SU-DHL-6 (cell line): Measurements from ENCODE around the gene MINDY1.

ENCODE experiments used
- H2AFZ ChIP-seq: fragments of 200-600 bp; sonication (generic); 2 replicates; pipeline ENCODE4 v1.6.1; 2014; ENCODE audit warnings: low read depth, mild to moderate bottlenecking, moderate library complexity, mixed read lengths, antibody characterized with exemption, low read length; ENCODE audit not compliant: severe bottlenecking
- H3F3A ChIP-seq: fragments of 200-600 bp; shearing (Covaris generic); 2 replicates; pipeline ENCODE4 v1.6.0; 2016; ENCODE audit warnings: antibody characterized with exemption, mild to moderate bottlenecking; ENCODE audit not compliant: insufficient read depth
- H3K27ac ChIP-seq: fragments of 200-600 bp; sonication (generic); 2 replicates; pipeline ENCODE4 v1.5.1; 2016; ENCODE audit warnings: low read depth, mild to moderate bottlenecking, low read length, moderate library complexity, mixed read lengths
- H3K27me3 ChIP-seq: fragments of 200-600 bp; sonication (generic), shearing (Covaris generic); 2 replicates; pipeline ENCODE4 v1.6.0; 2014; ENCODE audit warnings: mild to moderate bottlenecking, low read length
- H3K36me3 ChIP-seq: fragments of 200-600 bp; sonication (generic); 2 replicates; pipeline ENCODE4 v1.6.1; 2014; ENCODE audit warnings: mild to moderate bottlenecking, low read length, mixed read lengths
- H3K4me2 ChIP-seq: fragments of 300-600, 200-600 bp; shearing (Covaris generic), sonication (generic); 2 replicates; pipeline ENCODE4 v1.6.0; 2014; ENCODE audit warnings: low read length, low read depth, mild to moderate bottlenecking; ENCODE audit not compliant: poor library complexity, severe bottlenecking
- H3K4me3 ChIP-seq: fragments of 200-600 bp; sonication (generic); 2 replicates; pipeline ENCODE4 v1.5.1; 2014; ENCODE audit warnings: antibody characterized with exemption, low read length, mild to moderate bottlenecking, mixed read lengths; ENCODE audit not compliant: insufficient read depth, poor library complexity, severe bottlenecking
- H3K79me2 ChIP-seq: fragments of 200-600 bp; sonication (generic); 2 replicates; pipeline ENCODE4 v1.6.1; 2014; ENCODE audit warnings: mild to moderate bottlenecking, low read length, moderate library complexity; ENCODE audit not compliant: insufficient read depth
- H3K9ac ChIP-seq: fragments of 200-600 bp; sonication (generic); 2 replicates; pipeline ENCODE4 v1.7.0; 2014; ENCODE audit warnings: mild to moderate bottlenecking, low read length
- H3K9me2 ChIP-seq: fragments of 200-600 bp; sonication (generic); replicated peaks from 2 replicates; pipeline ENCODE4 v1.6.1; 2014; ENCODE audit warnings: low read length; ENCODE audit not compliant: insufficient read depth
- H3K9me3 ChIP-seq: fragments of 200-600 bp; sonication (generic); 2 replicates; pipeline ENCODE4 v1.6.1; 2014; ENCODE audit warnings: low read length, mixed read lengths; ENCODE audit not compliant: insufficient read depth
- H4K20me1 ChIP-seq: fragments of 200-600 bp; sonication (generic); 2 replicates; pipeline ENCODE4 v1.6.1; 2014; ENCODE audit warnings: low read depth, mild to moderate bottlenecking, antibody characterized with exemption, low read length, moderate library complexity, mixed read lengths
- CTCF ChIP-seq: fragments of 200-600 bp; sonication (generic); IDR thresholded peaks from one replicate; pipeline ENCODE4 v1.5.1; 2017; ENCODE audit warnings: antibody characterized with exemption, mild to moderate bottlenecking, low read length, moderate library complexity; ENCODE audit not compliant: insufficient read depth, poor library complexity, severe bottlenecking
- EZH2phosphoT487 ChIP-seq: fragments of 200-600 bp; sonication (generic), shearing (Covaris generic); conservative IDR thresholded peaks from 2 replicates; pipeline ENCODE4 v1.6.1; 2018; ENCODE audit warnings: mild to moderate bottlenecking, antibody characterized with exemption, low read length, moderate library complexity, mixed read lengths

The MINDY1 gene

GRCh38 chr1:150954708-150955107 is 52.0 kb downstream of the MINDY1 start:
- Histone ChIP-seq H3F3A (no peaks in the 10 kb centered on the region), H3K9me2 (no peaks in the 10 kb centered on the region), H3K4me2 (no peak overlapping the region), H3K4me3 (no peak overlapping the region), H3K9ac (no peak overlapping the region), H2AFZ (no peak overlapping the region), H3K9me3 (no peaks in the 10 kb centered on the region), H3K79me2 (no peaks in the 10 kb centered on the region), H4K20me1 (no peaks in the 10 kb centered on the region), H3K36me3 (peaks cover 19% of the 10 kb centered on the region; the same call in 1 of the 2 replicates), H3K27ac (no peak overlapping the region), H3K27me3 (no peaks in the 10 kb centered on the region)
- TF ChIP-seq EZH2phosphoT487 (no peak), CTCF (no peak)
